GM18858 (cell line): ENCODE results near the gene PDZRN4.
"Not testable (repeated sequence)": the region's sequence is repeated elsewhere in the genome, so short reads cannot be mapped to it uniquely, and the experiment has no call there.

Source experiments
- ATAC-seq: cut with Tn5 transposase; IDR thresholded peaks from one replicate; pipeline ENCODE4 v1.9.1; 2021; ENCODE audit not compliant: unreplicated experiment

Gene PDZRN4

DNA sequence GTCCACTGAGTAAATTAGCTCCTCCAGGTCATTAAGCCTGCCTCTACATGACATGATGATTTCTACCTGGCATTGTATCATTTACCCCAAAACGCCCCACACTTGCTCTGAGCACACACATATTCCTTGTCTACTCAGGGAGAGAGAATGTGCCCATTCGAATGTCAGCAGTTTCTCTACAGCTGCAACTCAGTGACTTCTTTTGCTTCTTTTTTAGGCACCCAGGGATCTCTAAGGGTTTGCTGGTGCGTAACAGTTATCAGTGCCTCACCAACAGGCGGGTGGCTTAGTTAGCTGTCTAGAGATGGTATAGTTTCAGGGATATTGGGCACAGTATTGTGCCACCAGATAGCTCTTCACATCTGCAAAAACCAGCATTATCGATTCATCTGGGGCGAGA lies 316.9 kb downstream of the PDZRN4 start:
- no peak for ATAC-seq

- ATAC-seq, result no peak
Observed at GRCh38 chr12:41507286-41507685, 319.2 kb downstream of the PDZRN4 start.

DNA sequence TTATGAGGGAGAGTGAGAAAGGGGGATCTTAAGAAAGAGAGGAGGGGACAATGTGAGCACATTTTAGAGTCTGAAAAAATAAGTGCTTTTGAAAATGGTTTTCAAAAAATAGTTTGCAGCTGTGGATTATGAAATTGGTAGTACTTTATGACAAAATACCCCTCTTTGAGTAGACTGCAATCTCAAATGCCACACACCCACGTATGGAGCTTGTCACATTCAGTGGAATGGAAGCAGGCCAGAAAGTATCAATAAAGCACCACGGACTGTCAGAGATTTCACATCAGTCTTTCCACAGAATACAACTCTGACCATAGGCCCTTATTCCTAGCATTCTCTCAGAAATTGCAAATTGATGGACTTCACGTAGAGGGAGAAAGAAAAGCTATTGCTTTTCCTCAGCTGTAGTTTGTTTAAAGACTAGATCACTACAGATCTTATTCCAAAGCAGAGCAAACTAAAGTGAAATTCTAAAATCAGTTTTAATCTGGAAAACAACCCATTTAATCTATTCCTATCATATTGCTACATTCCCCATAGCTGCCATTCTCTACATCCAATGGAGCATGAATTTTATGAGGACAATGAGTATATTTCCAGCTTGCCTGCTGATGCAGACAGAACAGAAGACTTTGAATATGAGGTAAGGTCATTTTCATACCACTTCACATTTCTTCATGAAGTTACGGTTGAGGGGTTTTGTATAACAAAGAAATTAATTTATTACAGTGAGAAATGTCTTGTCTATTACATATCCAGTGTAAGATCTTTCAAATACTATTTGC lies 321.3 kb downstream of the PDZRN4 start:
- no peak for ATAC-seq

DNA sequence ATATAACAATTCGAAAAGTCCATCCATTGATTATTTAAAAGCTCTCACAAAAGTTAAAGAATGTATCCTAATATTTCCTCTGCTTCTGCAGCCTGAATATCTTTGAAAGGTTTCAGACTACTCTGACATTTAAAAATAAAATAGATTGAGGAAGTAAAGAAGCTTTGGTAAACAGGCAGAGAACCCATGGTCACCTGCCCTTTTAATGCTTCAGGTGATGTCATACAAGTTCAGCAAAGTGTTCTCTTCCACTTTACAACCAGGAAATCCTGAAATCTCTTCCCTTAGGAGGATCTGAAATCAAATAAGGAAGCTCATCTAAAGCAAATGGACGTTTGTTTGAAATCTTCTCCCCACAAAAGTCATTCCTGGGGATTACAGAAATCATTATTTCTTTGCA lies 322.4 kb downstream of the PDZRN4 start:
- ATAC-seq, result no peak

DNA sequence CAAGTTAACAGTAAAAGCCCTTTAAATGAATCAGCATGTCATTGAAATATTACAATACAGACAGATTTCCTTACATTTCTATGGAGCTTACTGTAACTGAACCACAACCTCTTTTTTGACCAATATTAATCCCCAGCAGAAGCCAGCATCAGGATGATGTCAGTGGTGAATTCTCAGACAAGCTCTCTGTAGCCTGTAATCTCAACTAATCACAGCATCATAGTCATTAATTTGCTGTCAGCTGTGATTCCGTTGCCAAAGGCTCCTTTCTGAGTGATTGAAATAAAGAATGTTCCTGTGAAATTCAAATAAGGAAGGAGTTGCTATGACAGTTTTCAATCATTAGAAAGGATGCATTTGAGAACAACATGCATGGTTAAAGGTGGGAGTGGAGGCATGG lies 323.1 kb downstream of the PDZRN4 start:
- ATAC-seq, result no peak

DNA sequence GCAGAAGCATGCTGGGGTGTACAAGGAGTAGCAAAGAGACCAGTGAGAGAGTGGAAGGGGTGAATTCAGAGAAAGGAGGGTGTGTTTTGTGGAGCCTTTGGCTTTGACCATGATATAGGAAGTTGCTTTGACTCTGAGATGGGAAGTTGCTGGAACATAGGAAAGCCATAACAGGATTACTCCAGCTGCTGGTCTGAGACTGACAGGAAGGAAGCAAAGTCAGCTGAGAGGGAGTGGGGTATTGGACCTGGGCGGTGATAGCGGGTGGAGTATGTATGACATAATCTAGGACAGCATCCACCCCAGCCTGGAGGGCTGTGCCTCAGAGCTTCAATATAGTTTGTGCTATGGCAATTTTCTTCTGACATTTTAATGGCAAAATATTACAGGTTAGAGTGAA lies 324.4 kb downstream of the PDZRN4 start:
- no peak for ATAC-seq

- no peak for ATAC-seq
Observed at GRCh38 chr12:41514021-41514777, 326.1 kb downstream of the PDZRN4 start.

- ATAC-seq, result no peak
Observed at GRCh38 chr12:41514907-41515306, 326.8 kb downstream of the PDZRN4 start.

DNA sequence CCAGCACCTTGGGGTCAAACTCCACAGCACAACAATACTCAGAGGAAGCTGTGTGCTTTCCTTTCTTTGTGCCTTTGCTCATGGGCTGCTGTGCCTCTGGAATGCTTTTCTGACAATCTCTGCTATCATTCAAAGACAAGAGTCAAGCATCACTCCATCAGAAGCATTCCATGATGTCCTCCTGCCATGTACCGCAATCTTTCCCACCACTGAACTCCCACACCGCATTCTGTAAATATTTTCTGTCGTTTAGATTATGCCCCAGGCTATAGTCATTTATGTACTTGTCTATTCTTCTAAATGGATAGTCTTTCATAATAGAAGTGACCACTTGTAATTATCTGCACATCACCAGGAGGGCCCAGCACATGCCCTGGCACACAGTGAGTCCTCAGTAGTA lies 327.8 kb downstream of the PDZRN4 start:
- no peak for ATAC-seq

DNA sequence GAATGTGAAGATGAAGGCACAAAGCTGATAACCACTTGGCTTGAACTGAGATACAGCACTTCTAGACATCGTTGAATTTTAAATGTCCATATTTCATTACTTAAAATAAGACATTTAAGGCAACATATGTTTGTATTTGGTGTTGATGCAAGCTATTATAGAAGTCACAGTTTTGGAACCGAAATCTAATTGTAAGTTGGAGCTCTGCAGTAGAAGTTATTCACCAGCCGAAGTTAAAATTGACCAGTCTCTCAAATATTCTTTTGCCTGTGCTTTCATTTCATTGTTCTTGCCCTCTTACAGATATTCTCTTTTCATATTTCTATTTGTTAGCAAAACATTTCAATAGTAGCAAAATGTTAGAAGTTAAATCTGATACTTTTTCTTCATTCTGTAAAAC lies 332.7 kb downstream of the PDZRN4 start:
- no peak for ATAC-seq

GRCh38 chr12:41521872-41522379 lies 333.8 kb downstream of the PDZRN4 start:
- ATAC-seq, result peak; percentile 71

- no peak for ATAC-seq
Observed at GRCh38 chr12:41527062-41527461, 338.9 kb downstream of the PDZRN4 start.

GRCh38 chr12:41527534-41528116 lies 339.5 kb downstream of the PDZRN4 start:
- ATAC-seq, result no peak

- ATAC-seq, result no peak
Observed at GRCh38 chr12:41528874-41529273, 340.8 kb downstream of the PDZRN4 start.

DNA sequence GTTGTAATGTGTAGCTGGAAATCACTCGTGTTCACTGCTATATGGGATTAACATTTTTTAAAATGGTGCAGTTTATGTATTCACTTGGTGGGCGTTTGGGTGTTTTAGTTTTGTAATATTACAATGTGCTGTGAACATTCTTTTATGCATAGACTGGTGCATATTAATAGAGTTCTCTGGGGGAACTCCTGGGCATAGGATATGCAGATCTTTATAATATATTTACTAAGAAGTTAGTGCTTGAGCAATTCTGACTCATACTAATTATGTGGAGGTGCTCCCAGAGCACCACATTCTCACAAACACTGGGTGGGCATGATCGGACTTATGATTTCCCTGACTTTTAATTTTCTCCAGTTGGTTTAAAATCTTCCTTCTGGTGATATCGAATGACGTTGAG lies 342.3 kb downstream of the PDZRN4 start:
- no peak for ATAC-seq

GRCh38 chr12:41531147-41531829 lies 343.2 kb downstream of the PDZRN4 start:
- no peak for ATAC-seq

DNA sequence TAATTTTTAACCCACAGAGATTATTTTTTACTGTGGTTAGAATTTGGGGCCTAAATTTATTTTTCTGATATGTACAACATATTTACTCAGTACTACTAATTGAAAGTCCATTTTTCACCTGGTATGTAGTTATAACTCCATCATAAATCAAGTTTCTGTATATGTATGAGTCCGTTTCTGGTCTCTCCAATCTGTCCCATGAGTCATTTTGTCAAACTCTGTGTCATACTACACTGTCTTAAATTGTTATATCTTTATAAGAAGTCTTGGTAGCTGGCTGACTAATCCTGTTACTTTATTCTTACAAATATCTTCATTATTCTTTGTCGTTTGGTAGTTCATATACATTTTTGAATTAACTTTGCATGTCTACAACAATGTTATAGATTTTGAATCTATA lies 344.0 kb downstream of the PDZRN4 start:
- ATAC-seq, result no peak

DNA sequence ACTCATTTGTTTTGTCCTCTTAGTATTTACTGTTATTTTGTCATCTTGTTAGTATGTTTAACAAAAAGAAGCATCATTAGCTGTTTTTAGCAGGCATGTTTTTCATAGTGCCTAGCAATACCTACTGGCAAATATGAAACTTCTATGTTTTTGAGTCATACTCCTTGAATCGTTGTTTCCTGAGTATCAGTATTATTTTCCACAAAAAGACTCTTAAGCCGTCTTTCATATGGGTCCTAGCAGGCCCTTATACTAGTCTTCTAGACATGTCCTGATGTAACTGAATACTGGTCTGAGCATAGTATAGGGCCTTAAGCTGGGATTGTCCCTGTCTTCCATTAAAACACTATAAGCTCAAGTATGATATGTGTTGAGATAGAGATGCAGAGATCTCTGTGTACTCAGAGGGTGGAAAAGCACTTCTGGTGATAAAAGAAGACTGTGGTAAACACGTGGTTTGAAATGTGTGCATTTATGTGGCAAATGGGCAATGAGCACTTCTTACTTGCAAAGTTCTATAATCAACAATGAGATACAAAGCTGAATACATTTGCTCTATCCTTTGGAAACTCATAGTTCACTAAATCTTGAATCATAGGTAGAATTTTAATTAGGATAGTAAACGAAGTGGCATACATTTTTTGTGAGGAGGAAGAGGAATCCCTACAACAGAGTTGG lies 348.8 kb downstream of the PDZRN4 start:
- ATAC-seq, result no peak

DNA sequence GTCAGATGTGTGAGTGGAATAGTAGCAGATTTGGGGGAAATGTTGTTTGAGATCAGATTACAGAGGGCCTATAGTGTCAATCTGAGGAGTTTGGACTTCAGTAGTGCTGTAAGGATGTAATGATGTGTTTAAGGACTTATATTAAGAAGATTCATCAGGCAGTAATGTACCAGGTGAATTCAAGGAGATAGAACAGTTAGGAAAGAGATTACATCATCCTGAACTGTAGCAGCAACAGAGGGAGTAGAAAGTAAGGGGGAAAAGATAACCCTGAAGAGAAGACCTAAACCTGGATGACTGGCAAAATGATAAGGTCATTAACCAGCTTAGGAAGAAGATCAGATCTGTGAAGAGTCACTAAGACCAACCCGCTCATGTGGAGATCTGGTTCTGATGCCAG lies 349.4 kb downstream of the PDZRN4 start:
- no peak for ATAC-seq

DNA sequence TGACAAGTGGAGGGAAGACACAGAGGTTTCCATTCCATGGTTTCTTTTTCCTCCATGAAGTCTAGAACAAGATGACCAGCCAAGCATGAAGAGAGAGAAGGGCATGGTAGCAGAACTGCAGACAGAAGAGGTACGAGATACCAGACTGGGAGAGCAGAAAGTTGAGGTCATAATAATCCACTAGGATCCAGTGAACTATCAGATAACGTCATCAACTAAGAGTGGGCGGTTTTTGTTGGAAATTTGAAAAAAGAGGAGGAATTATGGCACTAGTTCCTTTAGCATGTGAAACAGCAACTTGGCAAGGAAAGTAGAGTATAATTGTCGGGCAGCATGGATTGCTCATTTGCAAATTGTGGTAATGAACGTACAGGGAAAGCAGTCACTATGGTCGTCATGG lies 357.6 kb downstream of the PDZRN4 start:
- ATAC-seq, result no peak

GRCh38 chr12:41547071-41547470 lies 359.0 kb downstream of the PDZRN4 start:
- ATAC-seq, result not testable (repeated sequence)
